HG03439 (cell line): ENCODE results near the gene SLC39A8.
"Not testable (repeated sequence)": the region's sequence is repeated elsewhere in the genome, so short reads cannot be mapped to it uniquely, and the experiment has no call there.

Source experiments
- ATAC-seq: cut with Tn5 transposase; IDR thresholded peaks from one replicate; pipeline ENCODE4 v1.9.1; 2021; ENCODE audit warnings: mild to moderate bottlenecking, moderate library complexity; ENCODE audit not compliant: unreplicated experiment

The SLC39A8 gene

GRCh38 chr4:102244878-102245535 is 100.3 kb downstream of the SLC39A8 start:
- no peak for ATAC-seq

DNA sequence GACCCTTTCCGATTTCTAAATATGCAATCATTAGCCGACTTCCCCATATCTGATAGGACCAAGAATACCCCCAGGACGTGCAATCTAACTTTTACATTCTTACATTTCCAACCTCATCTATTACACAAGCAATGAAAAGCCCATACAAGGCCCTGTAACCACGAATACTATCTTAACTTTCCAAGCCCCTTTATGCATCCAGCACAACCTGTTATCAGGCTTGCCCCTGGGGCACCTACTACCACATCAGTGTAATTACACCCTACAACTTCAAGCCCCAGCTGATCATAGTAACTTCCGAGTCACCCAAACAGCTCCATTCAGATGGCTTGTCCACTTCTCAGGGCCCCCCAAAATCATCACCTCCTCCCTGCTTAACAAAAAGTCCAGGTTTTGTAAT is 102.0 kb downstream of the SLC39A8 start:
- not testable (repeated sequence) for ATAC-seq

DNA sequence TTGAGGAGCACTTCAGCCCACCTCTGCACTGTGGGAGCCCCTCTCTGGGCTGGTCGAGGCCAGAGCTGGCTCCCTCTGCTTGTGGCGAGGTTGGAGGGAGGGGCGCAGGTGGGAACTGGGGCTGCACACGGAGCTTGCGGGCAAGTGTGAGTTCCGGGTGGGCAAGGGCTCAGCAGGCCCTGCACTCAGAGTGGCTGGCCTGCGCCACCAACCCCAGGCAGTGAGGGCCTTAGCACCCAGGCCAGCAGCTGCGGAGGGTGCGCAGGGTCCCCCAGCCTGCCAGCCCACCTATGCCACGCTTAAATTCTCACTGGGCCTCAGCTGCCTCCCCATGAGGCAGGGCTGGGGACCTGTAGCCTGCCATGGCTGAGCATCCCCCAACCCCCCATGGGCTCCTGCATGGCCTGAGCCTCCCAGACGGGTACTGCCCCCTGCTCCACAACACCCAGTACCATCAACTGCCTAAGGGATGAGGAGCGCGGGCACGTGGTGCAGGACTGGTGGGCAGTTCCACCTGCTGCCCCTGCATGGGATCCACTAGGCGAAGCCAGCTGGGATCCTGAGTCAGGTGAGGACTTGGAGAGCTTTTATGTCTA is 110.9 kb downstream of the SLC39A8 start:
- no peak for ATAC-seq

- ATAC-seq = no peak
Observed at GRCh38 chr4:102230194-102230593, 115.1 kb downstream of the SLC39A8 start.

- ATAC-seq = no peak
Observed at GRCh38 chr4:102227388-102227787, 117.9 kb downstream of the SLC39A8 start.

DNA sequence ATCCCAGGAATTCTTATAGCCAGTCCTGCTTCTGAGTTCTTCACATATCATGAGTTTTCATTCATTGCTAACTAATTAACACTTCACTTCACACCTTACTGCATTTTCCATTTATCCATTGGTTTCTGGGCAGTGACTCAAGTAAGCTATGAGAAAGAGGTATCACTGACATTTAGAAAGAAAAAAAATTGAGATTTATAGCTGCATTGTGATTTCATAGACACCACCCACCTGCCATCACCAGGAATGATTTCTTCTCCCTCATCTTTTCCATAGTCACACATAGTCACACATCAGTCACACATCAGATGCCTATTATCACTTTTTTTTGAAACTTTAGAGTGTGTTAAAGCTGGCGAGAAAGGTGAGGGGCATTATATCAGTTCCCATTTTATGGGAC is 121.8 kb downstream of the SLC39A8 start:
- no peak for ATAC-seq

- ATAC-seq = no peak
Observed at GRCh38 chr4:102222838-102223409, 122.4 kb downstream of the SLC39A8 start.

DNA sequence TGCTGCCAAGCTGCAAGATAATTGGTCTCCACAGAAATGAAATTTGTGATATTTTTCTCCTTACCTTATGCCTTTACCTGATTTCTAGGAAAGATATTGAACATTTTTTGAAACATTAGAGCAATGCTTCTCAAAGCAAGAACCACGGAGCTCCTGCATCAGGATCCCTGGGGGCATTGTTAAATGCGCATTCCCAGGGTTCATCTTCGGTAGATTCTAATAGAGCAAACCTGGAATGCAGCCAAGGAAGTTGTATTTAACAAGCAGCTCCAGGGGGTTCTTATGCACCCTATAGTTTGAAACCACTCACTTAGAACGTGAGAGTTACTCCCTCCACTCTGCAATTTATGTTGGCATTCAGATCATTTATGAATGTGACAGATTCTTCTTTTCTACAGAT is 126.2 kb downstream of the SLC39A8 start:
- ATAC-seq = no peak

DNA sequence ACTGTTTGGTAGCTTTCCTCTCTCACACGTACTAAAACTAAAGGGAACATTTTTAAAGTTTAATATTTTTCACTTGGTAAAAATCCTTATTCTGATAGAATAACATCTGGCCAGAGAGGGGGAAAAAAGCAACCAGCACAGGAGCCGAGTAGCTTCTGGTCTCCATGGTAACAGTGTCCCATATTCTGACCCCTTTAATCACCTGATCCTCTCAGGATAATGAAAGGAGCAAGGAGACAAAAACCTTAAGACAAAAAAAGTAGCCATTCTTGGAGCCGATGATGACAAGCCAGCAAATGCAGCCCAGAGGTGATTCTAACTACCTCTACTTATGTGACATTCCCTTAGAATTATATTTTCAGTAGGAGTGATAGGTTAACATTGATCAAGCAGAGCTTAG is 126.6 kb downstream of the SLC39A8 start:
- ATAC-seq = no peak

DNA sequence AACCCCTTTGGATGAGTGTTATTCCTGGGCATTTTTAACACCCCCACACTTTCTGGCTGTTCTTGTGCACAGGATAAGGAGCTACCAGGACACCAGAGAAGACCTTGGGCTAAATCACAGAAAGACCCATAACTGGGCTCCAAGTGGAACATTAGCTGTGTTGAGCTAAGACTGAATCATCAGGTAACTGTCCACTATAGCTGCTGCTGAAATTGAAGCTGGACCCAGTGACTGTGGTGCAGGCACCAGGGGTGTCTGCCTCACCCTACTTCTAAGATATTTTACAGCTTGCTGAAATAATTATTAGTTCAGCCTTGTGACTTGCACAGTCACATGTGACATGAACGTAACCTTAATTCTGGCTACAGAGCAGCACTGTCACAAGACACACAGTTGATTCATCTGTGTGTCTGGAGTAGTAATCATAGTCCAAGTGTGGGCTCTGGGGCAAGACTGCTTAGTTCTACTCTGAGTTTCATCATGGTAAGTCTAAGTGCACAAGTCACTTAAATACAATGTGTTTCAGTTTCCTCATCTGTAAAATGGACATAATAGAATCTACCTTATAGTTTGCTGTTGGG is 127.4 kb downstream of the SLC39A8 start:
- no peak for ATAC-seq

GRCh38 chr4:102217345-102217744 is 127.9 kb downstream of the SLC39A8 start:
- no peak for ATAC-seq

- no peak for ATAC-seq
Observed at GRCh38 chr4:102216666-102217065, 128.6 kb downstream of the SLC39A8 start.

GRCh38 chr4:102213031-102213430 is 132.3 kb downstream of the SLC39A8 start:
- ATAC-seq = no peak
